HG03457 (cell line): Measurements from ENCODE around the gene DGKG.

Experiments
- ATAC-seq: cut with Tn5 transposase; IDR thresholded peaks from one replicate; pipeline ENCODE4 v1.9.1; 2021; ENCODE audit warnings: moderate number of reproducible peaks; ENCODE audit not compliant: unreplicated experiment

Gene DGKG

GRCh38 chr3:186216900-186217819 lies 144.9 kb downstream of the DGKG start:
- no peak for ATAC-seq

DNA sequence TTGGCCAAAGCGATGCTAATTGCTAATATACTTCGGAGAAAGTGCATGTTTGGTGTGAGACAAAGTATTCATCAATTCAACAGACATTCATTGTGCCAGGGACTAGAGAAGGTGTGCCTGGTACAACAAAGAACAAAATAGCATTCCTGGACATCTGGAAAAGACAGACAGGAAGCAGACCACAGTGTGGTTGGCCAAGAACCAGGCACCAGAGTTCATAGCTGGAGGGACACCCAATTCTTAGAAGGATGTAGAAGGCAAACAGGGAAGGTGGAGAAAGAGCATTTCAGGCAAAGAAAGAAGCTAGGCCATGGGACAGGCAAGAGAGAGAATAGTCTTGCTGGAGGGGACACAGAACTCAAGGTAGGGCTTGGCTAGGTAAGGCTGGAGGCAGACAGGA lies 147.4 kb downstream of the DGKG start:
- ATAC-seq, result no peak

DNA sequence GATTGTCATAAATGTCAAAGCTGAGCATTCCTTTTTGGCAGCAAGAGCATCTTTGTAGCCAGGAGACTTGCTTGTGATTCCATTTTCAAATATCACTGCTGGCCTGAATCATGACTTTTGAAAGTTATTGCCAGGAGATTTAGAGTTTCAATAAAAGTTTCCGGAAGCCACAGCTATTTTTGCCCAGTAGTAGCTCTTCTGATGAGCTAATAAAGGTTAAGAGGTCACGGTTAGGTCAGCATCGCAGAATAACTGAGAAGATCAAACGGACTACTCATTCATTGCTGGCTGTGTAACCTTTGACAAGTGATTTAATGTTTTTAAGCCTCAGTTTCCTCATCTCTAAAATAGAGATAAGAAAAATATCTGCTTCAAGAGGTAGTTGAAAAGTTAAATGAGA lies 148.1 kb downstream of the DGKG start:
- no peak for ATAC-seq

DNA sequence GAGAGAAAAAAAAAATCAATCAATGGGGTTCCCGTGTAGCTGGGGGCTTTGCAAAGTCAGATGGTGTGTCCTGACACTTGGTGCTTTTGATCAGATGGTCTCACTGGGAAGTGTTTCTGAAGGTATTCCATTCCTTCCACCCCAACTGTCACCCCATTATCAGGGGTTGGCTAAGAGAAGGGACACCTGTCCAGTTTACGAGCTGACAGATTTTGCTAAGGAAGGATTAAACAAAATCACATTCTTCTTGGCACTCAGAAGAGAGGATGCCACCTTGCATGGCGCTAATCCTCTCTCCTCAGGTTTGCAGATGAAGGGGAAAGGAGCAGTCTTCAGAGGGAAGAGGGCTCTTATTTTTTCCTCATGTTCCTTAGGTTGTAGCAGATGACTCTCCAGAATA lies 149.4 kb downstream of the DGKG start:
- no peak for ATAC-seq

DNA sequence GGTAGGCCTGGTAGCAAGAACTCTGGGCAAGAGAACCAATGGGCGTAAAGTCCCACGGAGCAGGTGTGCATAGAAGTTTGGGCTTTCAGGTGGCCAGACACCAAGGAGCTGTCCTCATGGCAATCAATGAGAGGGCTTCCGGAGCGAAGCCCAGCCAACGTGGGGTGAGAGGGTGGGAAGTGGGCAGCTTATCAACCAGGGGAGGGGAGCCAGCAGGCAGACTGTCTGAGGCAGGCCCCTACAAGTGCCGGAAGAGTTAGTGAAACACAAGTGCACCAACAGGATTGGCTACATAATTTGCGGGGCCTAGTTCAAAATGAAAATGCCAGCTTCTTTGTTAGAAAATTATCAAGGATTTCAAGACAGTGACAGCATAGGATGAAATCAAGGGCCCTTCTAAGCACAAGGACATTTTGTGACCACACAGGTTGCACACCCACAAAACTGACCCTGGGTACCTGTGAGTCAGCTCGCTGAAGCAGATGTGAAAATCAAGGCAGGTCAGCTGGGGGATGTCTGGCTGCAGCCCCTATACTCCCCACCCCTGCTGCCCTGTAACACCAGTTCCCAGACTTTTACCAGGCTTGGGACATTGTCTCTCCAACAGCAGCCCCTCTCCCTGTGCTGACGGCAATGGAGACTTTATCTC lies 151.1 kb downstream of the DGKG start:
- no peak for ATAC-seq

- ATAC-seq, result no peak
Measured at GRCh38 chr3:186209810-186210752, 152.0 kb downstream of the DGKG start.

- no peak for ATAC-seq
Measured at GRCh38 chr3:186208296-186208989, 153.6 kb downstream of the DGKG start.

DNA sequence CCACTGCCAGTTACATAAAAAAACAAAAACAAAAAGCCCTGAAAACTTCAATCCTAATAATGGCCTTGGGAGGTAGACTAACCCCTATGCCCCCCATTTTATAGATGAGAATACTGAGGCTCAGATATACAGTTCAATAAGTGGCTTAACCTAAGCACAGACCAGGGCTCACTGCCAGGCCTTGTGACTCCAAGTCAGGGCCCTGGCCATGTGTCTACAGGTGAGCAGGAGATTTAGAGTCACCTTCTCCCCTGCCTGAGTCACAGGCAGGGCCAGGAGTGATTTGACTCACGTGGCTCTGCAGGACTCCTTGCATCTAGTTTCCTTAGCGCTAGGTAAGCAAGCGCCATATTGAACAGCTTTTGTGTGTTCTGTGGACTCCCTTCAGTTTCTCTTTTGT lies 154.5 kb downstream of the DGKG start:
- ATAC-seq, result no peak

- ATAC-seq, result no peak
Measured at GRCh38 chr3:186200726-186201125, 161.3 kb downstream of the DGKG start.

- no peak for ATAC-seq
Measured at GRCh38 chr3:186198442-186198841, 163.6 kb downstream of the DGKG start.

GRCh38 chr3:186194451-186194811 lies 167.6 kb downstream of the DGKG start:
- no peak for ATAC-seq

GRCh38 chr3:186193534-186194450 lies 168.2 kb downstream of the DGKG start:
- ATAC-seq, result no peak

DNA sequence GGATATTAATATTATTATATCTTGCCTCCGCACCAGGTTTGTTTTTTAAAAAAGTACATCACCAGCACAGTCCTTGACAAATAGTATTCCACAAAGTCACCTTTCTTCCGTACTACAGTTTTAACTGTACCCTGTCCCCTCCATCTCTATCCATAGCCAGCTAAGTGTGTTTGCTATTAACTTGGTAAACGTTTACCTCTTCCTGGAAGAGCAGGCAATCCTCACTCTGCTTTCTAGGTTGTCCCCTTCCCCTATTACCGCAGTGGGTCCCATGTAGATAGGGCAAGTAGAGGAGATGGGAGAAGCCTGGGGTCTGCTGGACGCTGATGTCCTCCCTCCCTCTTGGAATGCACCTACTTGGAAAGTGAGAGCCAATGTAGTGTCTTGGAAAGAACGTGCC lies 169.2 kb downstream of the DGKG start:
- ATAC-seq, result no peak

DNA sequence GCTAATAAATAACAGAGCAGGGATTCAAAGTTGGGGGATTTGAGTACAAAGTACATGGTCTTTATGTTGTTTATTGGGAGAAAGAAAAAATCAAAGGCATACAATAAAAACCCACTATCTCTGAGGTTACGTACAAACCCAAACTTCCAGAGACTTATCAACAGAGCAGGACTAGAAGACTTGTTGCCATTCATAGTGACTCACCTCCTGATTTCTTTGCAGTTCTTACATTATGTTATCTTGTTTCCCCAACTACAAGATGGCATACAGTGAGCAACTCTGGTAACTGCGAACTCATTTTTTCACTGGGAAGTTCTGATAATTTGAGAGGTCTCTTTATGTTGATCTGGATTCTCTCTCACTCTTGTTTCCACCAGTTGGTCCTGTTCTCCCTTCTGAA lies 172.5 kb downstream of the DGKG start:
- ATAC-seq, result no peak

GRCh38 chr3:186187401-186188275 lies 174.4 kb downstream of the DGKG start:
- ATAC-seq, result no peak

DNA sequence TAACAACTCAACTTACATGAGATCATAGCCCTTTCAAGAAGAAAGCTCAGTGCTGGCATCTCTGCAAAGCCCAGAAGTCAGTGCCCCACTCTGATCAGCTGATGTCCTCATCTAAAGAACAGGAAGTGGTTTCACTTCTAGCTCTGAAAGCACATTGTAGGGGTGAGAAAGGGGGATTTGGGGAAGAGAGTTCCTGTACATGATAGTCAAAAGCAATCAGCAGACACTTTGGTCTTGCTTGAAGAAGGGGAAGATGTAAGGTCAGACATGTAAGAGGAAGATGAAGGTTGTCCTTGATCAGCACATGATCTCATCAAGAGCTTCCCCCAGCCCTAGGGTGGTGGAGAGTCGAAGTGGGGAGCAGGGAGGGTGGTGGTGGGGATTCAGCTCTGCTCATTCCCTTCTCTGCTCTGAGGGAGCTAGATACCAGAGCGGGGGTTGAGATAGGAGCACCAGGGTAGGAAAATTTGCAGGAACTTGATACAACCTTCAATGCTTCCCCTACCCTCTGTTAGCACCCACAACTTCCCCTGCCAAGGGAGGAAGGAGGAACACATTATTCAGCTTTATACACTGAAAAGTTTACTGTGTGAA lies 176.7 kb downstream of the DGKG start:
- no peak for ATAC-seq

GRCh38 chr3:186184021-186184420 lies 178.0 kb downstream of the DGKG start:
- no peak for ATAC-seq

DNA sequence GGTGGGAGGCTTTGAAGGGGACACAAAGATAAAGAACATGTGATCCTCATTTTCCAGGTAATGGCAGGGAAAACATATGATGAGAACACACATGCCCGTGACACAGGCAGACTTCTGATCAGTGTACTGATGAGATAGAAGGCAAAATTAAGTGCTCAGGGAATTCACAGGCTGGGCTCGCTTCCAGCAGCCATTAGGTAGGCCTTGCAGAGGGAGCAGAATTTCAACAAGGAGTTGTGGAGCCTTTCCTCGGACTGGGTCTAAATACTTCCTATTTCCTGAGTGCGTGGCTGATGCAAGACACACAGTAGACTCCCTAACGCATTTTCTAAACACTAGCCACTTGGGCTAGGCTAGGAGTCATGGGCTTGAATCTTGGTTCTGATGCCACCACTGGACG lies 179.2 kb downstream of the DGKG start:
- ATAC-seq, result no peak
